Esophagus squamous epithelium (tissue), 5 donors: Measurements from ENCODE around the gene LMNTD1. TPM values are rescaled to one million over a fixed set of nuclear protein-coding genes. Genes with fewer than 3 reads are reported as not detected.
A peak's percentile ranks its signal among the peaks of the same experiment; 100 is the strongest.

Experiments used
- DNase-seq: peaks from one replicate; lab custom pipeline; 2025; lab: John Stamatoyannopoulos, UW
- H3K27ac ChIP-seq, 4 donors: fragments of 200-600 bp; sonication (generic); one replicate each; pipeline ENCODE4 v1.5.1; 2016 to 2019; ENCODE audit warnings: mild to moderate bottlenecking in 1 of 4
- H3K27me3 ChIP-seq, 4 donors: fragments of 200-600 bp; sonication (generic); 1 replicate in 3 of 4; 2 replicates in 1 of 4; pipeline versions ENCODE4 v1.5.1 to v1.6.0; 2017 to 2021; ENCODE audit warnings: antibody characterized with exemption in 1 of 4
- H3K36me3 ChIP-seq, 3 donors: fragments of 200-600 bp; sonication (generic); one replicate each; pipeline ENCODE4 v1.5.1; 2016 to 2019
- H3K4me1 ChIP-seq, 3 donors: fragments of 200-600 bp; sonication (generic); one replicate each; pipeline ENCODE4 v1.5.1; 2017 to 2019
- H3K4me3 ChIP-seq, 4 donors: fragments of 200-600 bp; sonication (generic); 1 replicate in 3 of 4; 2 replicates in 1 of 4; pipeline ENCODE4 v1.5.1; 2016 to 2019; ENCODE audit warnings: mild to moderate bottlenecking in 2 of 4, moderate library complexity in 1 of 4
- H3K9me3 ChIP-seq, 3 donors: fragments of 200-600 bp; sonication (generic); one replicate each; pipeline ENCODE4 v1.5.1; 2016 to 2019
- POLR2A ChIP-seq, 4 donors: fragments of 450-650 bp; IDR thresholded peaks; one replicate each; pipeline ENCODE4 v1.6.1; 2017; ENCODE audit warnings: antibody characterized with exemption in 4 of 4, mild to moderate bottlenecking in 4 of 4, moderate library complexity in 3 of 4
- WGBS, 2 donors: methylation state at CpG; one replicate each; pipeline ENCODE4 v1.1.5; 2018; 5-methylcytosine and 5-hydroxymethylcytosine counted together
- intact Hi-C: fragments of 100-400 bp; cut with DNase I; formaldehyde crosslinking; loops from one replicate; pipeline ENCODE4 v1.15.0; 2022
- total RNA-seq, 4 donors: library from RNA; depleted of rRNA; stranded (reverse); fragments of >200 nt; gene quantifications; one replicate each; pipeline ENCODE4 v1.1.0, GENCODE V29; 2016
- TF ChIP-seq, protein P1 (sequence below), 6 experiments: fragments of 450-650 bp in 4 of 6; fragments of 200-600 bp in 2 of 6; sonication (generic) in 2 of 6; IDR thresholded peaks; one replicate each; pipeline ENCODE4 v1.5.1; 2016 to 2019; ENCODE audit warnings: antibody characterized with exemption in 6 of 6, mild to moderate bottlenecking in 4 of 6, moderate library complexity in 4 of 6
- donor health status: DM: yes; HTN: yes; CAD: no.

The LMNTD1 gene
- total RNA-seq, 4 donors from 2014 or later, result not detected

- Histone ChIP-seq H3K4me3 (no peak overlapping the region), H3K27ac (no peak overlapping the region), H3K36me3 (no peaks in the 10 kb centered on the region), H3K4me1 (no peaks in the 10 kb centered on the region), H3K9me3 (no peaks in the 10 kb centered on the region), H3K27me3 (no peaks in the 10 kb centered on the region)
- no peak for DNase-seq
- TF ChIP-seq POLR2A (IDR thresholded peaks at IDR 0.05), result no peak
- TF ChIP-seq, protein P1, sequence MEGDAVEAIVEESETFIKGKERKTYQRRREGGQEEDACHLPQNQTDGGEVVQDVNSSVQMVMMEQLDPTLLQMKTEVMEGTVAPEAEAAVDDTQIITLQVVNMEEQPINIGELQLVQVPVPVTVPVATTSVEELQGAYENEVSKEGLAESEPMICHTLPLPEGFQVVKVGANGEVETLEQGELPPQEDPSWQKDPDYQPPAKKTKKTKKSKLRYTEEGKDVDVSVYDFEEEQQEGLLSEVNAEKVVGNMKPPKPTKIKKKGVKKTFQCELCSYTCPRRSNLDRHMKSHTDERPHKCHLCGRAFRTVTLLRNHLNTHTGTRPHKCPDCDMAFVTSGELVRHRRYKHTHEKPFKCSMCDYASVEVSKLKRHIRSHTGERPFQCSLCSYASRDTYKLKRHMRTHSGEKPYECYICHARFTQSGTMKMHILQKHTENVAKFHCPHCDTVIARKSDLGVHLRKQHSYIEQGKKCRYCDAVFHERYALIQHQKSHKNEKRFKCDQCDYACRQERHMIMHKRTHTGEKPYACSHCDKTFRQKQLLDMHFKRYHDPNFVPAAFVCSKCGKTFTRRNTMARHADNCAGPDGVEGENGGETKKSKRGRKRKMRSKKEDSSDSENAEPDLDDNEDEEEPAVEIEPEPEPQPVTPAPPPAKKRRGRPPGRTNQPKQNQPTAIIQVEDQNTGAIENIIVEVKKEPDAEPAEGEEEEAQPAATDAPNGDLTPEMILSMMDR (IDR thresholded peaks at IDR 0.05), result peak; percentile 19 to 70 (median 43)
- intact Hi-C loops, result no loop called here
- WGBS, 2 donors, result 15 to 52% methylated on average over 2 of the region's 2 CpGs
Observed at GRCh38 chr12:25557830-25558436, 4.8 kb upstream of the LMNTD1 start.

GRCh38 chr12:25556153-25556552, 3.1 kb upstream of the LMNTD1 start:
- intact Hi-C loops, result no loop called here
- no peak for DNase-seq
- Histone ChIP-seq H3K27ac (no peak overlapping the region), H3K4me3 (no peak overlapping the region), H3K36me3 (no peaks in the 10 kb centered on the region), H3K4me1 (no peaks in the 10 kb centered on the region), H3K27me3 (no peaks in the 10 kb centered on the region), H3K9me3 (no peaks in the 10 kb centered on the region)
- TF ChIP-seq, protein P1 (IDR thresholded peaks at IDR 0.05), result no peak
- no peak for TF ChIP-seq POLR2A (IDR thresholded peaks at IDR 0.05)
- 91 to 96% methylated on average over 6 of the region's 6 CpGs for WGBS, 2 donors

GRCh38 chr12:25552681-25553080, 402 bp downstream of the LMNTD1 start:
- Histone ChIP-seq H3K27me3 (no peaks in the 10 kb centered on the region), H3K27ac (no peak overlapping the region), H3K4me3 (no peak overlapping the region), H3K9me3 (no peaks in the 10 kb centered on the region), H3K4me1 (no peaks in the 10 kb centered on the region), H3K36me3 (no peaks in the 10 kb centered on the region)
- WGBS, 2 donors, result 68 to 74% methylated on average over 3 of the region's 3 CpGs
- TF ChIP-seq, protein P1 (IDR thresholded peaks at IDR 0.05), result no peak
- no peak for TF ChIP-seq POLR2A (IDR thresholded peaks at IDR 0.05)
- no peak for DNase-seq
- intact Hi-C loops, result no loop called here

- no peak overlapping the region for H3K4me3 ChIP-seq
- TF ChIP-seq, protein P1 (IDR thresholded peaks at IDR 0.05), result no peak
- TF ChIP-seq POLR2A (IDR thresholded peaks at IDR 0.05), result no peak
- no peaks in the 10 kb centered on the region for H3K36me3 ChIP-seq
- 37 to 54% methylated on average over 3 of the region's 3 CpGs for WGBS, 2 donors
- no peaks in the 10 kb centered on the region for H3K9me3 ChIP-seq
- no peaks in the 10 kb centered on the region for H3K4me1 ChIP-seq
- DNase-seq, result no peak
- intact Hi-C loops, result no loop called here
- H3K27me3 ChIP-seq, result no peaks in the 10 kb centered on the region
- no peak overlapping the region for H3K27ac ChIP-seq
Observed at GRCh38 chr12:25550186-25550585, 2.9 kb downstream of the LMNTD1 start.

DNA sequence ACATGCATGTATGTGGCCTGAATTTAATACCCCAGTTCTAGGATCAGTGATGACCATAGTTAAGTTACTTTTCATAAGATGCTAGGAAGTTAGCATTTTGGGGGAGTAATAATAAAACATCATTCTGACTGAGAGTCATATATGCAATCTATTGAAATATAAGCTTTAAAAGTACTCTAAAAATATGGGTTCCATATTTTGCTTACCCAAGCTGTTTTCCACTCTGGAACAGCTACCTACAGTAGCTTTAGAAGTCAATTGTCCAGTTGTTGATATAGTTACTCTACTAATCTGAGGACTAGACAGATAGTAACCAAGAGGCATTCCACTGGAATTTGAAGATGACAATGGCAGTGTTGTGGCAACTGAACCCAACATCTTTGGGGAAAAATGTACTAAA, 4.0 kb downstream of the LMNTD1 start:
- Histone ChIP-seq H3K9me3 (no peaks in the 10 kb centered on the region), H3K4me1 (no peaks in the 10 kb centered on the region), H3K4me3 (no peak overlapping the region), H3K27ac (no peak overlapping the region), H3K36me3 (no peaks in the 10 kb centered on the region), H3K27me3 (no peaks in the 10 kb centered on the region)
- intact Hi-C loops, result no loop called here
- no peak for DNase-seq
- TF ChIP-seq, protein P1 (IDR thresholded peaks at IDR 0.05), result no peak
- TF ChIP-seq POLR2A (IDR thresholded peaks at IDR 0.05), result no peak
